Neural cell (in vitro differentiated cells): ENCODE measurements around the gene AHRR. TPM values are rescaled to one million over a fixed set of nuclear protein-coding genes. Genes with fewer than 3 reads are reported as not detected.
"Not testable (repeated sequence)": the region's sequence is repeated elsewhere in the genome, so short reads cannot be mapped to it uniquely, and the experiment has no call there.

Source experiments
- H2AFZ ChIP-seq: fragments of 200-600, 300-800 bp; sonication (generic), shearing (Covaris generic); 2 replicates; pipeline ENCODE4 v1.6.0; 2014; ENCODE audit warnings: low read depth, mild to moderate bottlenecking, antibody characterized with exemption, low read length, moderate library complexity
- H3F3A ChIP-seq: fragments of 200-600 bp; shearing (Covaris generic); 2 replicates; pipeline ENCODE4 v1.6.1; 2016; ENCODE audit warnings: mild to moderate bottlenecking, moderate library complexity, mixed read lengths, antibody characterized with exemption, low read length; ENCODE audit not compliant: insufficient read depth, poor library complexity, severe bottlenecking
- H3K27ac ChIP-seq: fragments of 200-600, 300-800 bp; sonication (generic), shearing (Covaris generic); 2 replicates; pipeline ENCODE4 v1.5.1; 2014; ENCODE audit warnings: mild to moderate bottlenecking, low read length, moderate library complexity
- H3K27me3 ChIP-seq: fragments of 300-800, 200-600 bp; sonication (generic), shearing (Covaris generic); 2 replicates; pipeline ENCODE4 v1.6.0; 2014; ENCODE audit warnings: mild to moderate bottlenecking, low read depth, low read length, moderate library complexity; ENCODE audit not compliant: insufficient read depth
- H3K36me3 ChIP-seq: fragments of 300-800, 200-600 bp; sonication (generic), shearing (Covaris generic); 2 replicates; pipeline ENCODE4 v1.5.1; 2014; ENCODE audit warnings: mild to moderate bottlenecking, antibody characterized with exemption, low read length, moderate library complexity; ENCODE audit not compliant: insufficient read depth
- H3K4me2 ChIP-seq: fragments of 300-800, 200-600 bp; sonication (generic), shearing (Covaris generic); 2 replicates; pipeline ENCODE4 v1.6.0; 2014; ENCODE audit warnings: mild to moderate bottlenecking, low read length
- H3K4me3 ChIP-seq: fragments of 300-800, 200-600 bp; sonication (generic), shearing (Covaris generic); 2 replicates; pipeline ENCODE4 v1.5.1; 2014; ENCODE audit warnings: mild to moderate bottlenecking, low read length, moderate library complexity
- H3K79me2 ChIP-seq: fragments of 200-600 bp; shearing (Covaris generic); replicated peaks from 2 replicates; pipeline ENCODE4 v1.6.0; 2014; ENCODE audit warnings: mild to moderate bottlenecking, low read length, moderate library complexity; ENCODE audit not compliant: insufficient read depth
- H3K9ac ChIP-seq: fragments of 300-800, 200-600 bp; sonication (generic), shearing (Covaris generic); 2 replicates; pipeline ENCODE4 v1.6.1; 2016; ENCODE audit warnings: mild to moderate bottlenecking, low read length, mixed read lengths
- H3K9me2 ChIP-seq: fragments of 200-600 bp; shearing (Covaris generic); 2 replicates; pipeline ENCODE4 v1.6.1; 2016; ENCODE audit warnings: mild to moderate bottlenecking, low read length, mixed read lengths; ENCODE audit not compliant: insufficient read depth
- H3K9me3 ChIP-seq: fragments of 200-600, 300-800 bp; sonication (generic), shearing (Covaris generic); 2 replicates; pipeline ENCODE4 v1.6.1; 2016; ENCODE audit warnings: mild to moderate bottlenecking, mixed run types, low read length, moderate library complexity, mixed read lengths
- H4K20me1 ChIP-seq: fragments of 200-600 bp; shearing (Covaris generic); 2 replicates; pipeline ENCODE4 v1.6.1; 2016; ENCODE audit warnings: mild to moderate bottlenecking, mixed run types; ENCODE audit not compliant: insufficient read depth
- EP300 ChIP-seq: fragments of 450-650 bp; conservative IDR thresholded peaks from 2 replicates; pipeline ENCODE4 v1.6.1; 2014; ENCODE audit warnings: antibody characterized with exemption, mild to moderate bottlenecking, moderate library complexity; ENCODE audit not compliant: poor library complexity, severe bottlenecking
- EZH2 ChIP-seq: fragments of 200-600, 300-800 bp; shearing (Covaris generic), sonication (generic); IDR thresholded peaks from 2 replicates; pipeline ENCODE4 v1.6.1; 2014; ENCODE audit warnings: antibody characterized with exemption, low read length, borderline replicate concordance, mild to moderate bottlenecking; ENCODE audit not compliant: insufficient read depth, poor library complexity, severe bottlenecking
- MXI1 ChIP-seq: fragments of 450-650 bp; conservative IDR thresholded peaks from 2 replicates; pipeline ENCODE4 v1.6.1; 2014; ENCODE audit warnings: antibody characterized with exemption, mild to moderate bottlenecking; ENCODE audit not compliant: poor library complexity, severe bottlenecking
- POLR2AphosphoS5 ChIP-seq: IDR thresholded peaks from 2 replicates; pipeline ENCODE4 v1.6.1; 2012
- RAD21 ChIP-seq: fragments of 450-650 bp; conservative IDR thresholded peaks from 2 replicates; pipeline ENCODE4 v1.6.1; 2014; ENCODE audit warnings: antibody characterized with exemption, mild to moderate bottlenecking, moderate library complexity
- SMC3 ChIP-seq: fragments of 450-650 bp; conservative IDR thresholded peaks from 2 replicates; pipeline ENCODE4 v1.6.1; 2014; ENCODE audit warnings: antibody characterized with exemption, mild to moderate bottlenecking, moderate library complexity; ENCODE audit not compliant: poor library complexity
- TAF1 ChIP-seq: IDR thresholded peaks from 2 replicates; pipeline ENCODE4 v1.6.1; 2012; ENCODE audit warnings: low read depth
- polyA plus RNA-seq: library from polyadenylated mRNA; depleted of rRNA; stranded (reverse); fragments of >200 nt; gene quantifications from 2 replicates; pipeline ENCODE4 v1.2.3, GENCODE V29; 2014
- TF ChIP-seq, protein P1 (sequence below): fragments of 450-650 bp; IDR thresholded peaks from 2 replicates; pipeline ENCODE4 v1.5.1; 2014; ENCODE audit warnings: antibody characterized with exemption, mild to moderate bottlenecking, moderate library complexity; ENCODE audit not compliant: poor library complexity, severe bottlenecking
- TF ChIP-seq, protein P2 (sequence below): IDR thresholded peaks from 2 replicates; pipeline ENCODE4 v1.6.1; 2012; ENCODE audit warnings: borderline replicate concordance

AHRR gene
- polyA plus RNA-seq, 1 donor from 2014 or later: 0.26 TPM

DNA sequence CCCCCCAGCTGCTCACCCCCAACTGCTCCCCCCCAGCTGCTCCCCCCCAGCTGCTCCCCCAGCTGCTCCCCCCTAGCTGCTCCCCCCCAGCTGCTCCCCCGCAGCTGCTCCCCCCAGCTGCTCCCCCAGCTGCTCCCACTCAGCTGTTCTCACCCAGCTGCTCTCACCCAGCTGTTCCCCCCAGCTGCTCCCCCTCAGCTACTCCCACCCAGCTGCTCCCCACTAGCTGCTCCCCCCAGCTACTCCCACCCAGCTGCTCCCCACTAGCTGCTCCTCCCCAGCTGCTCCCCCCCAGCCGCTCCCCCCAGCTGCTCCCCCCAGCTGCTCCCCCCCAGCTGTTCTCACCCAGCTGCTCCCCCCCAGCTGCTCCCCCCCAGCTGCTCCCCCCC lies 22.8 kb upstream of the AHRR start:
- Histone ChIP-seq H3K4me3 (no peak overlapping the region), H3K79me2 (no peaks in the 10 kb centered on the region), H3K36me3 (no peaks in the 10 kb centered on the region), H4K20me1 (no peaks in the 10 kb centered on the region), H3K9me3 (no peaks in the 10 kb centered on the region), H3K27me3 (no peaks in the 10 kb centered on the region), H3K4me2 (no peak overlapping the region), H3K9ac (no peak overlapping the region), H3K9me2 (no peaks in the 10 kb centered on the region), H3F3A (no peaks in the 10 kb centered on the region), H2AFZ (no peak overlapping the region), H3K27ac (no peak overlapping the region)
- TF ChIP-seq MXI1 (no peak), RAD21 (no peak), TAF1 (no peak), EZH2 (no peak), SMC3 (no peak), EP300 (no peak), POLR2AphosphoS5 (no peak)
- TF ChIP-seq, protein P1, sequence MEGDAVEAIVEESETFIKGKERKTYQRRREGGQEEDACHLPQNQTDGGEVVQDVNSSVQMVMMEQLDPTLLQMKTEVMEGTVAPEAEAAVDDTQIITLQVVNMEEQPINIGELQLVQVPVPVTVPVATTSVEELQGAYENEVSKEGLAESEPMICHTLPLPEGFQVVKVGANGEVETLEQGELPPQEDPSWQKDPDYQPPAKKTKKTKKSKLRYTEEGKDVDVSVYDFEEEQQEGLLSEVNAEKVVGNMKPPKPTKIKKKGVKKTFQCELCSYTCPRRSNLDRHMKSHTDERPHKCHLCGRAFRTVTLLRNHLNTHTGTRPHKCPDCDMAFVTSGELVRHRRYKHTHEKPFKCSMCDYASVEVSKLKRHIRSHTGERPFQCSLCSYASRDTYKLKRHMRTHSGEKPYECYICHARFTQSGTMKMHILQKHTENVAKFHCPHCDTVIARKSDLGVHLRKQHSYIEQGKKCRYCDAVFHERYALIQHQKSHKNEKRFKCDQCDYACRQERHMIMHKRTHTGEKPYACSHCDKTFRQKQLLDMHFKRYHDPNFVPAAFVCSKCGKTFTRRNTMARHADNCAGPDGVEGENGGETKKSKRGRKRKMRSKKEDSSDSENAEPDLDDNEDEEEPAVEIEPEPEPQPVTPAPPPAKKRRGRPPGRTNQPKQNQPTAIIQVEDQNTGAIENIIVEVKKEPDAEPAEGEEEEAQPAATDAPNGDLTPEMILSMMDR: no peak
- TF ChIP-seq, protein P2, sequence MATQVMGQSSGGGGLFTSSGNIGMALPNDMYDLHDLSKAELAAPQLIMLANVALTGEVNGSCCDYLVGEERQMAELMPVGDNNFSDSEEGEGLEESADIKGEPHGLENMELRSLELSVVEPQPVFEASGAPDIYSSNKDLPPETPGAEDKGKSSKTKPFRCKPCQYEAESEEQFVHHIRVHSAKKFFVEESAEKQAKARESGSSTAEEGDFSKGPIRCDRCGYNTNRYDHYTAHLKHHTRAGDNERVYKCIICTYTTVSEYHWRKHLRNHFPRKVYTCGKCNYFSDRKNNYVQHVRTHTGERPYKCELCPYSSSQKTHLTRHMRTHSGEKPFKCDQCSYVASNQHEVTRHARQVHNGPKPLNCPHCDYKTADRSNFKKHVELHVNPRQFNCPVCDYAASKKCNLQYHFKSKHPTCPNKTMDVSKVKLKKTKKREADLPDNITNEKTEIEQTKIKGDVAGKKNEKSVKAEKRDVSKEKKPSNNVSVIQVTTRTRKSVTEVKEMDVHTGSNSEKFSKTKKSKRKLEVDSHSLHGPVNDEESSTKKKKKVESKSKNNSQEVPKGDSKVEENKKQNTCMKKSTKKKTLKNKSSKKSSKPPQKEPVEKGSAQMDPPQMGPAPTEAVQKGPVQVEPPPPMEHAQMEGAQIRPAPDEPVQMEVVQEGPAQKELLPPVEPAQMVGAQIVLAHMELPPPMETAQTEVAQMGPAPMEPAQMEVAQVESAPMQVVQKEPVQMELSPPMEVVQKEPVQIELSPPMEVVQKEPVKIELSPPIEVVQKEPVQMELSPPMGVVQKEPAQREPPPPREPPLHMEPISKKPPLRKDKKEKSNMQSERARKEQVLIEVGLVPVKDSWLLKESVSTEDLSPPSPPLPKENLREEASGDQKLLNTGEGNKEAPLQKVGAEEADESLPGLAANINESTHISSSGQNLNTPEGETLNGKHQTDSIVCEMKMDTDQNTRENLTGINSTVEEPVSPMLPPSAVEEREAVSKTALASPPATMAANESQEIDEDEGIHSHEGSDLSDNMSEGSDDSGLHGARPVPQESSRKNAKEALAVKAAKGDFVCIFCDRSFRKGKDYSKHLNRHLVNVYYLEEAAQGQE: no peak

DNA sequence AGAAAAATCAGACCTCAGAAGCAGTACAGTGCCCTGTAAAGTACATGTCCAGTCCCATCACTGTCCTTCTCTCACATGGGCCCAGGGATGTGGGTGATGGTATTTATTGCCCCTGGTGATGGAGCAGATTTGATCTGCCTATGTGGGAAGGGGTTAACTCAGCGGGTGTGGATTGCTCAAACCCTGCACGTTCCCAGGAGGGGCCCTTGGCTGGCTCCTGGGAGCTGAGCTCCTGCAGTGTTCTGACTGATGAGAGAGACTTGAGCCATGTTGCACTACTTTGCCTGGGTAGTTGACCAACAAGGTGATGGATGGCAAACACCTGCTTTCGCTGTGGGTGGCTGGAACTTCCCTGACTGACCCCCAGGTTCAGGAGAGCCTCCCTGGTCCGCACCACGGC lies 21.6 kb upstream of the AHRR start:
- H4K20me1 ChIP-seq, H3K27me3 ChIP-seq, H2AFZ ChIP-seq, H3K36me3 ChIP-seq, H3K9ac ChIP-seq, H3F3A ChIP-seq, H3K79me2 ChIP-seq, H3K9me2 ChIP-seq, H3K4me3 ChIP-seq, H3K27ac ChIP-seq, H3K4me2 ChIP-seq, H3K9me3 ChIP-seq: not testable (repeated sequence)

DNA sequence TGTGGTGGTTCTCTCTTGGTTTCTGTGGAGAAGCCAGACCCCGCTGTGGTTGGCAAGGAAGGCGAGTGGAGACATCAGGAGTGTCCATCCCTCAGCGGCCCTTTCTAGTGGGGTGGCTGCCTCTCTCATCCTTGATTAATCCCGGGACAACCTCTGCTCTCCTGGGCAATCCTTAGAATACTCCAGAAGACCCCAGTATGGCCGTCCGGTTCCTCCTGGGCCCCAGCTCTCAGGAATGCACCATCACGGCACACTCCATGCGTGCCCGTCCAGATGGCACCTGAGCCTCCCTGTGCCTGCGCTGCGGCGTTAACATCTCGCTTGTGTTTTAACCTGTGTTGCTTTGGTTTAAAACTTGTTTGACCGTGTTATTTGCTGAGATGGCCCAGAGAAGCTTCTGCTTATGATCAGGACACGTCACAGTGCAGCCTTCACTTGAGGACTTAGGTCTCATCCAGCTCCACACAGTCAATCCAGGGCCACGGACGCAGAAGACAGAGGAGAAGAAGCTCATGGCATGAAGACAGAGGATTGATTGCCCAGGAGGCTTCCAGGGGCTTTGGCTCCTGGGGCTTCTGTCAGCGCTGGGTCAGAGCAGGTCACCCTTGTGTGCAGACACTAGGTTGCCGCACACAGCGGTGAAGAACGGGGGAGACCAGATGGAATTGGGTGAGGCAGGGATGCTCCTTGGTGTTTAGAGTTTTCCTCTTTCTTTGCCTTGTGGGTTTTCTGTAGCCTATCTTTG lies 20.7 kb upstream of the AHRR start:
- not testable (repeated sequence) for H3K9ac ChIP-seq, H3K36me3 ChIP-seq, H3K4me2 ChIP-seq, H2AFZ ChIP-seq, H3F3A ChIP-seq, H3K27me3 ChIP-seq, H3K9me2 ChIP-seq, H3K9me3 ChIP-seq, H3K79me2 ChIP-seq, H3K27ac ChIP-seq, H4K20me1 ChIP-seq, H3K4me3 ChIP-seq

DNA sequence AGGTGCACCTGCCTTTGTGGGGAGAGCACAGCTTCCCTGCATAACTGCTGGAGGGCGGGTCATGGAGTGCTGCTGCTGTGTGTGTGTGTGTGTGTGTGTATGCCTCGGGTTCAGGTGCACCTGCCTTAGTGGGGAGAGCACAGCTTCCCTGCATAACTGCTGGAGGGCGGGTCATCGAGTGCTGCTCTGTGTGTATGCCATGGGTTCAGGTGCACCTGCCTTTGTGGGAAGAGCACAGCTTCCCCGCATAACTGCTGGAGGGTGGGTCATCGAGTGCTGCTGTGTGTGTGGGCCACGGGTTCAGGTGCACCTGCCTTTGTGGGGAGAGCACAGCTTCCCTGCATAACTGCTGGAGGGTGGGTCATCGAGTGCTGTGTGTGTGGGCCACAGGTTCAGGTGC lies 19.1 kb upstream of the AHRR start:
- H3K4me2 ChIP-seq, H3K79me2 ChIP-seq, H3K36me3 ChIP-seq, H3K27ac ChIP-seq, H4K20me1 ChIP-seq, H3F3A ChIP-seq, H3K9me2 ChIP-seq, H3K27me3 ChIP-seq, H3K4me3 ChIP-seq, H3K9me3 ChIP-seq, H2AFZ ChIP-seq, H3K9ac ChIP-seq: not testable (repeated sequence)
